LoVo (cell line): ENCODE measurements around the gene SLC12A6.

Source experiments
- DNase-seq: peaks from one replicate; pipeline ENCODE4 v3.0.0-alpha.2; 2016; ENCODE audit warnings: low spot score

The SLC12A6 gene

GRCh38 chr15:34330279-34330678 lies 7.3 kb downstream of the SLC12A6 start:
- DNase-seq = no peak

GRCh38 chr15:34329006-34329405 lies 8.6 kb downstream of the SLC12A6 start:
- no peak for DNase-seq

- no peak for DNase-seq
Observed at GRCh38 chr15:34327906-34328305, 9.7 kb downstream of the SLC12A6 start.

GRCh38 chr15:34325368-34325767 lies 12.2 kb downstream of the SLC12A6 start:
- no peak for DNase-seq

GRCh38 chr15:34324933-34325332 lies 12.6 kb downstream of the SLC12A6 start:
- DNase-seq = no peak

- DNase-seq = no peak
Observed at GRCh38 chr15:34323217-34323616, 14.4 kb downstream of the SLC12A6 start.

GRCh38 chr15:34318277-34319079 lies 19.1 kb downstream of the SLC12A6 start:
- peak; percentile 89 for DNase-seq

GRCh38 chr15:34314491-34315490 lies 22.8 kb downstream of the SLC12A6 start:
- no peak for DNase-seq

GRCh38 chr15:34311563-34311962 lies 26.0 kb downstream of the SLC12A6 start:
- DNase-seq = no peak

GRCh38 chr15:34304613-34305012 lies 33.0 kb downstream of the SLC12A6 start:
- no peak for DNase-seq

GRCh38 chr15:34301058-34301457 lies 36.5 kb downstream of the SLC12A6 start:
- DNase-seq = no peak

GRCh38 chr15:34297059-34297458 lies 40.5 kb downstream of the SLC12A6 start:
- peak; percentile 9 for DNase-seq

- DNase-seq = no peak
Observed at GRCh38 chr15:34292621-34293020, 45.0 kb downstream of the SLC12A6 start.

GRCh38 chr15:34284937-34285336 lies 52.6 kb downstream of the SLC12A6 start:
- DNase-seq = no peak

GRCh38 chr15:34282384-34282783 lies 55.2 kb downstream of the SLC12A6 start:
- DNase-seq = no peak

GRCh38 chr15:34280193-34280592 lies 57.4 kb downstream of the SLC12A6 start:
- DNase-seq = no peak

GRCh38 chr15:34279368-34279767 lies 58.2 kb downstream of the SLC12A6 start:
- no peak for DNase-seq

GRCh38 chr15:34275721-34276120 lies 61.9 kb downstream of the SLC12A6 start:
- no peak for DNase-seq

- DNase-seq = no peak
Observed at GRCh38 chr15:34275154-34275553, 62.4 kb downstream of the SLC12A6 start.

GRCh38 chr15:34271493-34271892 lies 66.1 kb downstream of the SLC12A6 start:
- no peak for DNase-seq

GRCh38 chr15:34266751-34267150 lies 70.8 kb downstream of the SLC12A6 start:
- no peak for DNase-seq

- DNase-seq = no peak
Observed at GRCh38 chr15:34264076-34264475, 73.5 kb downstream of the SLC12A6 start.

GRCh38 chr15:34262362-34262761 lies 75.2 kb downstream of the SLC12A6 start:
- no peak for DNase-seq
